Skeletal muscle tissue (tissue), 4 donors: Measurements from ENCODE around the gene CDK8. TPM values are rescaled to one million over a fixed set of nuclear protein-coding genes. Genes with fewer than 3 reads are reported as not detected.
"Not testable (repeated sequence)": the region's sequence is repeated elsewhere in the genome, so short reads cannot be mapped to it uniquely, and the experiment has no call there.

Experiments used
- H3K27ac ChIP-seq: one replicate; pipeline ENCODE4 v1.7.0; 2013; ENCODE audit warnings: mild to moderate bottlenecking, low read depth, low read length, inconsistent platforms
- H3K27me3 ChIP-seq, 3 donors: one replicate each; pipeline ENCODE4 v1.7.0; 2013; ENCODE audit warnings: low read length in 3 of 3; ENCODE audit not compliant: control insufficient read depth in 3 of 3, insufficient read depth in 3 of 3
- H3K36me3 ChIP-seq, 3 donors: one replicate each; pipeline ENCODE4 v1.7.0; 2013; ENCODE audit warnings: low read length in 3 of 3; ENCODE audit not compliant: control insufficient read depth in 3 of 3, insufficient read depth in 3 of 3
- H3K4me1 ChIP-seq, 3 donors: one replicate each; pipeline ENCODE4 v1.7.0; 2013; ENCODE audit warnings: low read length in 3 of 3, mild to moderate bottlenecking in 3 of 3; ENCODE audit not compliant: control insufficient read depth in 3 of 3, insufficient read depth in 3 of 3
- H3K4me3 ChIP-seq, 3 donors: one replicate each; pipeline ENCODE4 v1.7.0; 2013; ENCODE audit warnings: low read length in 3 of 3
- H3K9ac ChIP-seq, 3 donors: one replicate each; pipeline ENCODE4 v1.7.0; 2013; ENCODE audit warnings: low read length in 3 of 3, mild to moderate bottlenecking in 3 of 3, moderate library complexity in 2 of 3, low read depth in 1 of 3
- H3K9me3 ChIP-seq, 3 donors: one replicate each; pipeline ENCODE4 v1.7.0; 2013; ENCODE audit warnings: low read length in 3 of 3; ENCODE audit not compliant: control insufficient read depth in 3 of 3
- total RNA-seq: library from RNA; depleted of rRNA; stranded (reverse); fragments of >200 nt; gene quantifications from one replicate; pipeline ENCODE4 v1.2.3, GENCODE V29; 2014
- donor health status: Osteomylitis.

Gene CDK8
- total RNA-seq, 1 donor from 2014 or later = 17.7 TPM

GRCh38 chr13:26270707-26271106 is 16.8 kb downstream of the CDK8 start:
- H3K4me1 ChIP-seq = peaks cover 2 to 16% (median 6%) of the 10 kb centered on the region in 3 donors
- no peaks in the 10 kb centered on the region for H3K9me3 ChIP-seq
- H3K36me3 ChIP-seq = no peaks in the 10 kb centered on the region
- H3K9ac ChIP-seq = no peak overlapping the region
- no peak overlapping the region for H3K4me3 ChIP-seq
- no peaks in the 10 kb centered on the region for H3K27me3 ChIP-seq
- H3K27ac ChIP-seq = no peak overlapping the region

- no peaks in the 10 kb centered on the region for H3K27me3 ChIP-seq
- H3K27ac ChIP-seq = no peak overlapping the region
- H3K9ac ChIP-seq = no peak overlapping the region
- peaks cover 2 to 13% (median 9%) of the 10 kb centered on the region in 3 donors for H3K4me1 ChIP-seq
- H3K9me3 ChIP-seq = no peaks in the 10 kb centered on the region
- no peak overlapping the region for H3K4me3 ChIP-seq
- H3K36me3 ChIP-seq = no peaks in the 10 kb centered on the region
These were observed 18.7 kb downstream of the CDK8 start for GRCh38 chr13:26272621-26273020.

- Histone ChIP-seq H3K9me3 (no peaks in the 10 kb centered on the region), H3K27ac (no peak overlapping the region), H3K36me3 (peaks cover 0 to 6% (median 0%) of the 10 kb centered on the region in 3 donors), H3K4me3 (no peak overlapping the region), H3K9ac (no peak overlapping the region), H3K4me1 (peaks cover 3 to 4% (median 4%) of the 10 kb centered on the region in 3 donors), H3K27me3 (no peaks in the 10 kb centered on the region)
These were observed 26.4 kb downstream of the CDK8 start for GRCh38 chr13:26280295-26280694.

- Histone ChIP-seq H3K27ac (no peak overlapping the region), H3K27me3 (no peaks in the 10 kb centered on the region), H3K4me3 (no peak overlapping the region), H3K9ac (no peak overlapping the region), H3K9me3 (no peaks in the 10 kb centered on the region), H3K36me3 (peaks cover 0 to 6% (median 0%) of the 10 kb centered on the region in 3 donors), H3K4me1 (peaks cover 3 to 4% (median 4%) of the 10 kb centered on the region in 3 donors)
These were observed 26.9 kb downstream of the CDK8 start for GRCh38 chr13:26280822-26281221.

GRCh38 chr13:26285911-26286310 is 32.0 kb downstream of the CDK8 start:
- not testable (repeated sequence) for H3K9ac ChIP-seq, H3K27ac ChIP-seq, H3K4me3 ChIP-seq, H3K36me3 ChIP-seq, H3K4me1 ChIP-seq, H3K9me3 ChIP-seq, H3K27me3 ChIP-seq

GRCh38 chr13:26288838-26289237 is 34.9 kb downstream of the CDK8 start:
- H3K27ac ChIP-seq, H3K36me3 ChIP-seq: not testable (repeated sequence)

GRCh38 chr13:26295812-26296211 is 41.9 kb downstream of the CDK8 start:
- Histone ChIP-seq H3K9ac (peak overlapping the region in 1 of 3 donors; percentile 27), H3K9me3 (no peaks in the 10 kb centered on the region), H3K36me3 (no peaks in the 10 kb centered on the region), H3K27ac (no peak overlapping the region), H3K27me3 (no peaks in the 10 kb centered on the region), H3K4me1 (peaks cover 11 to 22% (median 14%) of the 10 kb centered on the region in 3 donors), H3K4me3 (peak overlapping the region in 2 of 3 donors; percentile 3 to 46)

More at GRCh38 chr13:26288838-26289237, 34.9 kb downstream of the CDK8 start:
- not testable (repeated sequence) for H3K4me3 ChIP-seq, H3K9me3 ChIP-seq, H3K9ac ChIP-seq, H3K27me3 ChIP-seq, H3K4me1 ChIP-seq

GRCh38 chr13:26299168-26299750 is 45.3 kb downstream of the CDK8 start:
- Histone ChIP-seq H3K9me3 (no peaks in the 10 kb centered on the region), H3K9ac (no peak overlapping the region), H3K4me1 (peaks cover 11 to 22% (median 14%) of the 10 kb centered on the region in 3 donors), H3K4me3 (no peak overlapping the region), H3K27ac (no peak overlapping the region), H3K36me3 (no peaks in the 10 kb centered on the region), H3K27me3 (no peaks in the 10 kb centered on the region)

GRCh38 chr13:26300140-26300539 is 46.2 kb downstream of the CDK8 start:
- no peaks in the 10 kb centered on the region for H3K36me3 ChIP-seq
- no peak overlapping the region for H3K27ac ChIP-seq
- H3K9me3 ChIP-seq = no peaks in the 10 kb centered on the region
- H3K4me1 ChIP-seq = peaks cover 11 to 17% (median 14%) of the 10 kb centered on the region in 3 donors
- H3K4me3 ChIP-seq = no peak overlapping the region
- no peak overlapping the region for H3K9ac ChIP-seq
- no peaks in the 10 kb centered on the region for H3K27me3 ChIP-seq

- H3K4me1 ChIP-seq = peaks cover 5 to 7% (median 6%) of the 10 kb centered on the region in 3 donors
- peak overlapping the region in 1 of 3 donors; percentile 58 for H3K9ac ChIP-seq
- H3K36me3 ChIP-seq = no peaks in the 10 kb centered on the region
- H3K27ac ChIP-seq = no peak overlapping the region
- H3K27me3 ChIP-seq = no peaks in the 10 kb centered on the region
- H3K4me3 ChIP-seq = peak overlapping the region in 1 of 3 donors; percentile 1
- H3K9me3 ChIP-seq = no peaks in the 10 kb centered on the region
These were observed 51.7 kb downstream of the CDK8 start for GRCh38 chr13:26305676-26306075.
